Colonic mucosa (tissue), 4 donors: ENCODE data around the gene PTK6. TPM values are rescaled to one million over a fixed set of nuclear protein-coding genes. Genes with fewer than 3 reads are reported as not detected.
"Not testable (repeated sequence)": the region's sequence is repeated elsewhere in the genome, so short reads cannot be mapped to it uniquely, and the experiment has no call there.

ENCODE experiments used
- DNase-seq: peaks from one replicate; pipeline ENCODE4 v3.0.0-alpha.2; 2020
- H3K27ac ChIP-seq: fragments of 200-600 bp; one replicate; pipeline ENCODE4 v1.8.0; 2021
- H3K27me3 ChIP-seq: fragments of 200-600 bp; one replicate; pipeline ENCODE4 v1.8.0; 2021
- H3K36me3 ChIP-seq: fragments of 200-600 bp; one replicate; pipeline ENCODE4 v1.8.0; 2021
- H3K4me1 ChIP-seq: fragments of 200-600 bp; one replicate; pipeline ENCODE4 v1.8.0; 2021; ENCODE audit warnings: mild to moderate bottlenecking
- H3K4me3 ChIP-seq: fragments of 200-600 bp; one replicate; pipeline ENCODE4 v1.8.0; 2021
- H3K9ac ChIP-seq, 2 donors: one replicate each; pipeline ENCODE4 v1.7.0; 2013; ENCODE audit warnings: control low read depth in 2 of 2, low read depth in 2 of 2, low read length in 2 of 2
- H3K9me3 ChIP-seq: fragments of 200-600 bp; one replicate; pipeline ENCODE4 v1.8.0; 2021
- intact Hi-C: fragments of 100-400 bp; cut with DNase I; formaldehyde crosslinking; loops from one replicate; pipeline ENCODE4 v1.14.1; 2022
- total RNA-seq, 2 donors: library from RNA; stranded (reverse); fragmentation: NEBNext Ultra II Directional in 1 of 2; extraction: Animal tissue kit (Norgen Biotek cat#: 25700) in 1 of 2; gene quantifications; one replicate each; pipeline ENCODE4 v1.2.1, GENCODE V29; 2021
- TF ChIP-seq, protein P1 (sequence below): fragments of 200-600 bp; IDR thresholded peaks from one replicate; pipeline ENCODE4 v1.8.0; 2022; ENCODE audit warnings: antibody characterized with exemption, mild to moderate bottlenecking
- donor health status: healthy.
- donor health status: DM: no; HTN: no; CAD: no.
- donor health status: DM: no; HTN: no; CAD: no.

The PTK6 gene
- total RNA-seq, 2 donors from 2014 or later: 69.0 to 91.1 TPM

- Histone ChIP-seq H3K4me3 (peak within 1 kb of the TSS; percentile 79), H3K27me3 (no peaks in the 10 kb centered on the region), H3K9ac (peak within 1 kb of the TSS; percentile 76 to 86), H3K4me1 (peaks cover 9% of the 10 kb centered on the region), H3K36me3 (no peaks in the 10 kb centered on the region), H3K27ac (peak within 1 kb of the TSS; percentile 64), H3K9me3 (no peaks in the 10 kb centered on the region)
- intact Hi-C loops: no loop called here
- DNase-seq: peak; percentile 86
- TF ChIP-seq, protein P1, sequence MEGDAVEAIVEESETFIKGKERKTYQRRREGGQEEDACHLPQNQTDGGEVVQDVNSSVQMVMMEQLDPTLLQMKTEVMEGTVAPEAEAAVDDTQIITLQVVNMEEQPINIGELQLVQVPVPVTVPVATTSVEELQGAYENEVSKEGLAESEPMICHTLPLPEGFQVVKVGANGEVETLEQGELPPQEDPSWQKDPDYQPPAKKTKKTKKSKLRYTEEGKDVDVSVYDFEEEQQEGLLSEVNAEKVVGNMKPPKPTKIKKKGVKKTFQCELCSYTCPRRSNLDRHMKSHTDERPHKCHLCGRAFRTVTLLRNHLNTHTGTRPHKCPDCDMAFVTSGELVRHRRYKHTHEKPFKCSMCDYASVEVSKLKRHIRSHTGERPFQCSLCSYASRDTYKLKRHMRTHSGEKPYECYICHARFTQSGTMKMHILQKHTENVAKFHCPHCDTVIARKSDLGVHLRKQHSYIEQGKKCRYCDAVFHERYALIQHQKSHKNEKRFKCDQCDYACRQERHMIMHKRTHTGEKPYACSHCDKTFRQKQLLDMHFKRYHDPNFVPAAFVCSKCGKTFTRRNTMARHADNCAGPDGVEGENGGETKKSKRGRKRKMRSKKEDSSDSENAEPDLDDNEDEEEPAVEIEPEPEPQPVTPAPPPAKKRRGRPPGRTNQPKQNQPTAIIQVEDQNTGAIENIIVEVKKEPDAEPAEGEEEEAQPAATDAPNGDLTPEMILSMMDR: no peak
Measured at GRCh38 chr20:63574156-63574828, 37.1 kb upstream of the PTK6 start, which contains the start of gene HELZ2. Gene HELZ2, minus strand, starts transcription at chr20:63574239. Its CDS starts 1,854 bp downstream, at chr20:63572385.

DNA sequence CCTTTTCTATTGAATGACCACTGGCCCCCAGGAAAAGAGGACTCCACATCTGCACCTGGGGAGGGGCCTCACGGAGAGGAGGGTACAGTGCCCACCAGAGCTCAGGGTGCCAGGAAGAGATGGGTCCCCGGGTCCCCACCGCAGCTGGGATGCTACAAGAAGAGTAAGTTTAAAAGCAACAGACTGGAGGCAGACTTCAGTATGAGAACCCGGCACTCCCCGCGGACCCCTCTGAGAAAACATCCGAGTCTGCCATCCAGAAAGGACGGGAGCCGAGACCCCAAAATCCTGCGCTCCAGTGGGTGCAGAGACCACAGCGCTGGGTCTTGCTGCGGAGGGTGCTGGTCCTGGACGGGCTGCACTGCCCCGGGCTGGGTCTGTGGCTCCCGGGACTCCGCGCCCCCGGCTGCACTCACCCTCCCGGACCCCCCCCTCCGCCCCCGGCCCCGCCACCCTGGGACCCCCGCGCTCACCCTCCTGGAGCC, 36.5 kb upstream of the PTK6 start:
- peak overlapping the region; percentile 64 for H3K27ac ChIP-seq
- no peak for DNase-seq

DNA sequence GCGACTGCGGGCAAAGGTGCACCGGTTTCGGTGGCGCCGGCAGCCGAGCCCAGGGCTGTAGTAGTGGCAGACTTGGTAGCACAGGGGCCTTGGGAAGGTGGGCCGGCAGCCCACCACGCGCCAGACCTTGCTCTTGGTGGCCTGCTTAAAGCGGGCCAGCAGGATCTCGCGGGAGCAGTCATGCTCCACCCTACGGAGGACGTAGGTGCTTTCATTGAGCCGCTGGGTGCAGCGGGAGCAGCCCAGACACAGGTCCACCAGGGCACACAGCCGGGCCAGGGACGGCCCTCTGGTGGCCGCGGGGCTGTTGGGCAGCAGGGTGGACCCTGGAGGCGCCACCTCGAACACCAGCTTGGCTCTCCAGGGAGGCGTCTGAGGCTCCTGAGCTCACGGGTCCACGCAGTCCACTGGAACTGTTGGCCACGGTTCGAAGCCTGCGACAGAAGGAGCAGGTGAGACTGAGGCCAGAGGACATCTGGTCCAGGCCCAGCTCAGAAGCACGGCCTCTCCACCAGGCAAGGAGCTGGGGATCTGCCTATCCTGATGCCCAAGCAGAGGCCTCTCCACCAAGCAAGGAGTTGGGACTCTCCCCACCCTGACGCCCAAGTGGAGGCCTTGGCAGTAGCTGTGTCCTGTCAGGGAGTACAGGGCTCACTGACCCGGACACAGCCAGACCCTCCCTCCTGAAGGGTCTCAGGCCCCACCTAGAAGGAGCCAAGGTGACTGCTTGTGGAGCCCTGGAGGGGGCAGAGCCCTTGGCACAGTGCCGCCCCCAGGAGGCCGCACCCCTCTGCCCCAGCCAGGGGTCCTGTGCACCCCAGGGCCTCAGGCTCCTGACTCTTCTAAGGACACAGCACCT, 35.8 kb upstream of the PTK6 start:
- no peaks in the 10 kb centered on the region for H3K36me3 ChIP-seq
- TF ChIP-seq, protein P1: no peak
- H3K9ac ChIP-seq: peak overlapping the region; percentile 76 to 86
- DNase-seq: no peak
- peak overlapping the region; percentile 79 for H3K4me3 ChIP-seq
- H3K9me3 ChIP-seq: no peaks in the 10 kb centered on the region
- intact Hi-C loops: no loop called here
- H3K4me1 ChIP-seq: peaks cover 9% of the 10 kb centered on the region
- H3K27ac ChIP-seq: no peak overlapping the region
- H3K27me3 ChIP-seq: no peaks in the 10 kb centered on the region

More for the DNA sequence above, 36.5 kb upstream of the PTK6 start:
- intact Hi-C loops: no loop called here
- Histone ChIP-seq H3K4me3 (peak overlapping the region; percentile 79), H3K27me3 (no peaks in the 10 kb centered on the region), H3K9me3 (no peaks in the 10 kb centered on the region), H3K9ac (peak overlapping the region; percentile 76 to 86), H3K4me1 (peaks cover 9% of the 10 kb centered on the region), H3K36me3 (no peaks in the 10 kb centered on the region)
- TF ChIP-seq, protein P1: no peak

GRCh38 chr20:63572071-63572787, 35.1 kb upstream of the PTK6 start:
- no peaks in the 10 kb centered on the region for H3K27me3 ChIP-seq
- no peak overlapping the region for H3K9ac ChIP-seq
- no peaks in the 10 kb centered on the region for H3K36me3 ChIP-seq
- H3K9me3 ChIP-seq: no peaks in the 10 kb centered on the region
- H3K4me3 ChIP-seq: no peak overlapping the region
- TF ChIP-seq, protein P1: no peak
- peaks cover 9% of the 10 kb centered on the region for H3K4me1 ChIP-seq
- intact Hi-C loops: no loop called here
- H3K27ac ChIP-seq: no peak overlapping the region
- no peak for DNase-seq

GRCh38 chr20:63571087-63571478, 33.9 kb upstream of the PTK6 start:
- DNase-seq, H3K9me3 ChIP-seq, intact Hi-C loops, H3K4me3 ChIP-seq, H3K9ac ChIP-seq, H3K27ac ChIP-seq, H3K27me3 ChIP-seq, H3K4me1 ChIP-seq, H3K36me3 ChIP-seq: not testable (repeated sequence)
